A549 treated with AZD9567 at 1 μM for 4 hours (cell line): ENCODE measurements around the gene RNU1-1. TPM values are rescaled to one million over a fixed set of nuclear protein-coding genes. Genes with fewer than 3 reads are reported as not detected.

Experiments
- total RNA-seq: library from RNA; stranded (reverse); fragments of 200-300 nt; extraction: Qiagen RNA extraction; gene quantifications from 5 replicates; pipeline ENCODE4 v1.2.3, GENCODE V29; 2022; ENCODE audit not compliant: insufficient read depth

RNU1-1 gene
- 4.3 TPM in 1 of 5 replicates, not detected in the others for total RNA-seq

GRCh38 chr1:16514107-16515055 lies at the start of gene RNU1-1:
RNU1-1 (minus strand) TSS chr1:16514285.

Other genes with a start within 250 kb of the RNU1-1 start
- gene FBXO42, start 161.8 kb downstream of the RNU1-1 start, total RNA-seq, result 8.6 to 11.8 TPM (median 9.6 TPM) in 5 replicates
- 90.1 to 98.0 TPM (median 90.9 TPM) in 5 replicates for gene SZRD1, start 147.0 kb downstream of the RNU1-1 start, total RNA-seq
- gene SPATA21, start 76.9 kb downstream of the RNU1-1 start, total RNA-seq, result 0.08 to 0.11 TPM (median 0.09 TPM) in 3 of 5 replicates, not detected in the others
- gene NECAP2, start 73.6 kb downstream of the RNU1-1 start, total RNA-seq, result 38.3 to 48.5 TPM (median 39.9 TPM) in 5 replicates
- 13.8 to 26.3 TPM (median 23.6 TPM) in 5 replicates for gene NBPF1, start 99.3 kb upstream of the RNU1-1 start, total RNA-seq
- gene RNU1-3, start 152.7 kb upstream of the RNU1-1 start, total RNA-seq, result 4.3 TPM in 1 of 5 replicates, not detected in the others
- 4.3 TPM in 1 of 5 replicates, not detected in the others for gene RNU1-4, start 226.2 kb upstream of the RNU1-1 start, total RNA-seq